Astrocyte (in vitro differentiated cells and primary cell): Measurements from ENCODE around the gene GXYLT2.

Experiments
- EZH2 ChIP-seq: IDR thresholded peaks from 2 replicates; pipeline ENCODE4 v1.6.1; 2012; ENCODE audit warnings: mild to moderate bottlenecking, low read length, inconsistent platforms; ENCODE audit not compliant: insufficient read depth
- TF ChIP-seq, protein P1 (sequence below): IDR thresholded peaks from 2 replicates; pipeline ENCODE4 v1.5.1; 2011; ENCODE audit warnings: low read depth, mild to moderate bottlenecking, inconsistent platforms, low read length, moderate library complexity; ENCODE audit not compliant: insufficient read depth

GRCh38 chr3:72930754-72931153, 42.9 kb downstream of the GXYLT2 start:
- TF ChIP-seq, protein P1, sequence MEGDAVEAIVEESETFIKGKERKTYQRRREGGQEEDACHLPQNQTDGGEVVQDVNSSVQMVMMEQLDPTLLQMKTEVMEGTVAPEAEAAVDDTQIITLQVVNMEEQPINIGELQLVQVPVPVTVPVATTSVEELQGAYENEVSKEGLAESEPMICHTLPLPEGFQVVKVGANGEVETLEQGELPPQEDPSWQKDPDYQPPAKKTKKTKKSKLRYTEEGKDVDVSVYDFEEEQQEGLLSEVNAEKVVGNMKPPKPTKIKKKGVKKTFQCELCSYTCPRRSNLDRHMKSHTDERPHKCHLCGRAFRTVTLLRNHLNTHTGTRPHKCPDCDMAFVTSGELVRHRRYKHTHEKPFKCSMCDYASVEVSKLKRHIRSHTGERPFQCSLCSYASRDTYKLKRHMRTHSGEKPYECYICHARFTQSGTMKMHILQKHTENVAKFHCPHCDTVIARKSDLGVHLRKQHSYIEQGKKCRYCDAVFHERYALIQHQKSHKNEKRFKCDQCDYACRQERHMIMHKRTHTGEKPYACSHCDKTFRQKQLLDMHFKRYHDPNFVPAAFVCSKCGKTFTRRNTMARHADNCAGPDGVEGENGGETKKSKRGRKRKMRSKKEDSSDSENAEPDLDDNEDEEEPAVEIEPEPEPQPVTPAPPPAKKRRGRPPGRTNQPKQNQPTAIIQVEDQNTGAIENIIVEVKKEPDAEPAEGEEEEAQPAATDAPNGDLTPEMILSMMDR, result no peak
- TF ChIP-seq EZH2, result no peak
